Subcutaneous abdominal adipose tissue (tissue), 5 donors: ENCODE measurements around the gene HS6ST3.

ENCODE experiments used
- H3K27ac ChIP-seq: one replicate; pipeline ENCODE4 v1.7.0; 2013; ENCODE audit warnings: low read depth, mild to moderate bottlenecking, inconsistent platforms, low read length, moderate library complexity
- H3K27me3 ChIP-seq, 5 donors: one replicate each; pipeline ENCODE4 v1.7.0; 2013; ENCODE audit warnings: low read length in 5 of 5, inconsistent platforms in 1 of 5; ENCODE audit not compliant: control insufficient read depth in 5 of 5, insufficient read depth in 4 of 5
- H3K36me3 ChIP-seq, 5 donors: one replicate each; pipeline ENCODE4 v1.7.0; 2013; ENCODE audit warnings: low read length in 5 of 5; ENCODE audit not compliant: control insufficient read depth in 5 of 5, insufficient read depth in 5 of 5
- H3K4me1 ChIP-seq, 5 donors: one replicate each; pipeline ENCODE4 v1.7.0; 2013; ENCODE audit warnings: low read length in 5 of 5, mild to moderate bottlenecking in 3 of 5, moderate library complexity in 1 of 5; ENCODE audit not compliant: control insufficient read depth in 5 of 5, insufficient read depth in 5 of 5
- H3K4me3 ChIP-seq, 5 donors: one replicate each; pipeline ENCODE4 v1.7.0; 2013; ENCODE audit warnings: low read length in 5 of 5, low read depth in 1 of 5
- H3K9ac ChIP-seq, 5 donors: one replicate each; pipeline ENCODE4 v1.7.0; 2013; ENCODE audit warnings: low read length in 5 of 5, mild to moderate bottlenecking in 4 of 5, moderate library complexity in 3 of 5
- H3K9me3 ChIP-seq, 5 donors: one replicate each; pipeline ENCODE4 v1.7.0; 2013; ENCODE audit warnings: low read length in 5 of 5; ENCODE audit not compliant: control insufficient read depth in 5 of 5
- donor health status: healthy.
- donor health status: healthy.
- donor health status: healthy.
- donor health status: healthy.
- donor health status: healthy.

The HS6ST3 gene

DNA sequence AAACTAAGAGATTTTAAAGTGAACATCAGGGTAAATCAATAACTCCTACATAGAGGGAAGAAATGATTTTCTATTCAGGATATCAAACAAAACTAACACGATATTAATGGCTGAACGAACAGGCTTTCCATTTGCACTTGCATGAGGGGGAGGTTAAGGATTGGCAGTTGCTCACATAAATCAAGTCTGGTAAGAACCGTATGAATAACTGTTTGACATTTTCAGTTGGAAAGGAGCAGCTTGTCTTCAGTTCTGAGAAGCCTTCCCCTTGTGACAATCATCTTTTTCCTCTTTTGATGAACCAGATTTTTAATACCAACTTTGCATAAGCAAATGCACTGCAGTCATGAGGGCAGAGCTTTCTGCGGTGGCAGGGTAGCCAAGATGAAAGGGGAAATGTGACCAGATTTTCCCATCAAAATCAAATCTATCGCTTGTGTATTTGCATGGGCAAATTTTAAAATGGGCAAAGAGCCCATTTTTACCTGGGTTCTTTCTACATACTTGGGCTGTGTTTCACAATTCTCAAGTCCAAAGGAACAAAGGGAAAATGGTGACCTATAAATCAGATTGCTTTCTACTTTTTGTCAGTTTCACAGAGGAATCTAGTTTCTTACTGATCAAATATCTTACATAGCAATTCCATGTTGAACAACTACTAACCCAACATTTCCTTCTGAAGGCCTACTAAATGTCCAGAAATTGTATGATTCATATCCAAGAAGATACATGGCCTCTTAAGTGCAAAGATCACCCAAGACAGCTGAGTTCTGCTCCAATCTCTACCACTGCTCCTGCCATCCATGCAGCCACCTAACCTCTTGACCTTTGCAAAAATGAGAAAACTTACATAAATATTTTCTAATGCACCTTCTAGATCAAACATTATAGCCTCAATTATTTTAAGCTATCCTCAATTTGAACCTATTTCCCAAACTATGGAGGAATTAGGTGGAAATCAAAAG, 654.7 kb downstream of the HS6ST3 start:
- no peaks in the 10 kb centered on the region for H3K4me1 ChIP-seq
- no peak overlapping the region for H3K9ac ChIP-seq
- no peak overlapping the region for H3K4me3 ChIP-seq

DNA sequence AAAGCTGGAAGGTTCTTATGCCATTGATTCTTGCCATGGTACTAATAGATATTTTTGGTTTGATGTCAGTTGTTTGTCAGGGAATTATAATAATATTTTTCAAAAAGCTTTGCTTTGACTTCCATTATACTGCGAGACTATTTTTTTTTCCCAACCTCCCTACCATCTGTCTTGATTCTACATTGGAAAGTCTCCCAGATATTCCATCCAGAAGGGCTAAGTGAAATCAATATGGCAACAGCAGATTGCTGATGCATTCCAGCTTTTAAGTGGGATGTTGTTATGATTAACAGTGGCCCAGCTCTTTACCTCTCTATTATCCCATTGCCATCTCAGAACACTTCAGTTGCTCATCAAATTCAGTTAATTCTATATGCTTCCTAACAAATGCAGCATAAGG, 657.0 kb downstream of the HS6ST3 start:
- no peaks in the 10 kb centered on the region for H3K27me3 ChIP-seq
- H3K9ac ChIP-seq = no peak overlapping the region
- no peak overlapping the region for H3K27ac ChIP-seq
- H3K4me3 ChIP-seq = no peak overlapping the region
- no peaks in the 10 kb centered on the region for H3K4me1 ChIP-seq
- H3K9me3 ChIP-seq = no peaks in the 10 kb centered on the region
- H3K36me3 ChIP-seq = no peaks in the 10 kb centered on the region

More for the DNA sequence above, 654.7 kb downstream of the HS6ST3 start:
- Histone ChIP-seq H3K36me3 (no peaks in the 10 kb centered on the region), H3K27ac (no peak overlapping the region), H3K27me3 (no peaks in the 10 kb centered on the region), H3K9me3 (peaks cover 0 to 2% (median 0%) of the 10 kb centered on the region in 5 donors)

DNA sequence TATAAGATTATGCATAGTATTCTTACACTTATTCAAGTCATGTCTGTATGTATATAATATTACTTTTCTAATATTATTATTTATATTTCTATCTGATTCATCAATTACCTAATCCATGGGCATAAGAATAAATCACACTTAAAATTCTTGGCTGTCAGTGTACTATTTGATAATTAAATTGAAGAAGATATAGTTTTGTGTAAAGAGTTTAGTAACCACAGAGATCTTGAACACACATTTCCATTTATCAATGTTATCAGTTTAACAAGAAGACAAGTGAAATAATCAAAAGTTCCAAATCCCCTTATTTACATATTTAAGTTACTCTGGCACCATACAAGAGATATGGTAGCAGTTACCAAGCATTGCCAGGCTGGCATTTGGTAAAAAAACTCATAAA, 659.9 kb downstream of the HS6ST3 start:
- no peak overlapping the region for H3K27ac ChIP-seq
- H3K9ac ChIP-seq = no peak overlapping the region
- H3K36me3 ChIP-seq = no peaks in the 10 kb centered on the region
- no peaks in the 10 kb centered on the region for H3K27me3 ChIP-seq
- H3K4me1 ChIP-seq = no peaks in the 10 kb centered on the region
- no peaks in the 10 kb centered on the region for H3K9me3 ChIP-seq
- H3K4me3 ChIP-seq = no peak overlapping the region

DNA sequence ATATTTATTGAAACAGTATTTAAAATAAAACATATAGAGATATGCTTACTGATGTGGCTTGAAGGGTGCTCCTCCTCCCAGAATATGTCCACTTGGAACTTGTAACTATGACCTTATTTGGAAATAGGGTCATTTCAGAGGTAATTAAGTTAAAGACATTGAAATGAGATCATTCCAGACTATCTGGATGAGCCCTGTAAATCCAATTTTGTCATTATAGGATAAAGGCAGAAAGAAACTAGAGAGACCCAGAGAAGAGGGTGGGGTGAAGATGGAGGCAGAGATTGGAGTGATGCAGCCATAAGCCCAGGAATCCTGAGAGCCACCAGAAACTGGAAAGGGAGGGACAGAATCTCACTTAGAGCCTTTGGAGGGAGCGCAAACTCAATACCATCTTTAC, 661.2 kb downstream of the HS6ST3 start:
- no peak overlapping the region for H3K9ac ChIP-seq

DNA sequence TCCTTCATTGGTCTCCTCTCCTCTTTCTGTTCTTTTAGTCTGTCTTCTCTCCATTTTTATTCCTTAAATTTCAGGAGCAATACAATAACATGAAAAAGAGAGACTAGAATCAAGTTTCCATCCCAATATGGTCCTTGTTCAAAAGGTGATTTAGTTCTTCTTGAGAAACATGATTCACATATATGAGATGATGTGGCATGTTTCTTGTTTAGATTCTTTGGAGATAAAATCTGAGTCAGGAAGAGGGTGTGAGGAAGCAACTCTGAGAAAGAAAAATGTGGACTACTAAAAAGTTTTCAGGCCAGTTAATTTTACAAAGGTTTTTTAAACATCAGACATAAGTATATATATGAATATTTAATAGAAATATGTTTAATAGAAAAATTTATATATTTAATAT, 673.0 kb downstream of the HS6ST3 start:
- Histone ChIP-seq H3K27ac (no peak overlapping the region), H3K4me3 (no peak overlapping the region), H3K27me3 (no peaks in the 10 kb centered on the region), H3K9ac (no peak overlapping the region), H3K36me3 (no peaks in the 10 kb centered on the region), H3K4me1 (no peaks in the 10 kb centered on the region), H3K9me3 (no peaks in the 10 kb centered on the region)

More for the DNA sequence above, 661.2 kb downstream of the HS6ST3 start:
- H3K4me1 ChIP-seq = no peaks in the 10 kb centered on the region
- no peak overlapping the region for H3K27ac ChIP-seq
- no peaks in the 10 kb centered on the region for H3K27me3 ChIP-seq
- H3K4me3 ChIP-seq = no peak overlapping the region
- H3K36me3 ChIP-seq = no peaks in the 10 kb centered on the region
- H3K9me3 ChIP-seq = peaks cover 0 to 4% (median 3%) of the 10 kb centered on the region in 5 donors

DNA sequence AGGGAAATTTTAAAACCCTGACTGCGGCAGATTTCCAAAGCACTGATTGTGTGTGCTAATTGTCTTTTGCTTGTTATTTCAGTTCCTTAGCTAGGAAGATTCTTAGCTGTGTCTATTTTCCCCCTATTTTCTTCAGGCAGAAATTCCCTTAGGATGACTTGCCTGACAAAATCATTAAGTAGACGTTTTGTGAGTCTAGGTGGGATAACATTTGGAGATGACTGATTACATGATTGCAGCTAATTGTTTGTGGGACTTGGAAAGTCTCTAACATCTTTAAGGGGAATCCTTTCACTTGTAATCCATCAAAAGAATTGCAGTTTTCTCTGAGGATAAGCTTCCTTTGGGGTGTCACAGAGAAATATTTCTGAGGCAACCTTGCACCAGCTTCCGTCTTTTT, 676.4 kb downstream of the HS6ST3 start:
- peaks cover 0 to under 1% (median 0%) of the 10 kb centered on the region in 5 donors for H3K4me1 ChIP-seq
- no peak overlapping the region for H3K9ac ChIP-seq
- no peaks in the 10 kb centered on the region for H3K9me3 ChIP-seq
- H3K27me3 ChIP-seq = no peaks in the 10 kb centered on the region
- H3K27ac ChIP-seq = no peak overlapping the region
- H3K4me3 ChIP-seq = no peak overlapping the region
- no peaks in the 10 kb centered on the region for H3K36me3 ChIP-seq

DNA sequence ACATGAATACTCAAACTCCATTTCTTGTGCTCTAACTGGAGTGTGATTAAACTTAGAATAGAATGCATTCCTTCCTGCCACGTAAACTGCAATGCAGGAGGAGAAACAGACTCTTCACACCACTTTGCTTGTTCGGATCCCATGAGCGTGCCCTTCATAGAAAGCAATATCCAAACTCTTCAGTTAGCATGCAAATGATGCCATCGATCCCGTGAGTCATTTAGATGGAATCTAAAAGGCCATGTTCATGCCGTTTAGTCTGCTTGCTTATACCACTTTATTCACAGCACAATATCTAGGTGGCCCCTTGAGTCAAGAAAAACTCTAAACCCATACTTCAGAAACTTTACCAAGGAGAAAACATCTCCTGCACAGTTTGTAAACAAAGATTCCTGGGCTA, 678.6 kb downstream of the HS6ST3 start:
- no peaks in the 10 kb centered on the region for H3K9me3 ChIP-seq
- peaks cover 0 to 9% (median 0%) of the 10 kb centered on the region in 5 donors for H3K4me1 ChIP-seq
- H3K9ac ChIP-seq = no peak overlapping the region
- H3K27ac ChIP-seq = no peak overlapping the region
- H3K4me3 ChIP-seq = no peak overlapping the region
- H3K36me3 ChIP-seq = no peaks in the 10 kb centered on the region
- no peaks in the 10 kb centered on the region for H3K27me3 ChIP-seq

DNA sequence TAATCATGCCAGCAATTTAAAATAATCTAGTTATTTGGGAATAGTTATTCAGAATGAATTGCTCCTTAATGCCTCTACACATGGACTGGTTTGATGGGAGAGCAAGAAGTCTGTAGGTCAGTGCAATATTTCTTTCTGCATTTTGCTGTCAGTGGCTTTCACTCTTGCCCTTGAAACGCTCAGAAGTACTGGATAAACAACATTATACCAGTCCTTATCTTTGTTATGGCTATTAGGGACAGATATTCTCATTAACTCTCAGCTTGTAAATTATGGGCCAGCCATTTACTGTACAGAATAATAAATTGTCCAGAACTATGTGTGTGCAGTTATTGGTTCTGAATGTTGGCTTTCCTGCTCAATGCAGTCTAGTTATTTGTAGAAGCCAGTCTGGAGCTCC, 680.0 kb downstream of the HS6ST3 start:
- Histone ChIP-seq H3K36me3 (no peaks in the 10 kb centered on the region), H3K27ac (no peak overlapping the region), H3K4me3 (no peak overlapping the region), H3K9ac (no peak overlapping the region), H3K4me1 (peaks cover 0 to 9% (median 0%) of the 10 kb centered on the region in 5 donors), H3K27me3 (no peaks in the 10 kb centered on the region), H3K9me3 (no peaks in the 10 kb centered on the region)

DNA sequence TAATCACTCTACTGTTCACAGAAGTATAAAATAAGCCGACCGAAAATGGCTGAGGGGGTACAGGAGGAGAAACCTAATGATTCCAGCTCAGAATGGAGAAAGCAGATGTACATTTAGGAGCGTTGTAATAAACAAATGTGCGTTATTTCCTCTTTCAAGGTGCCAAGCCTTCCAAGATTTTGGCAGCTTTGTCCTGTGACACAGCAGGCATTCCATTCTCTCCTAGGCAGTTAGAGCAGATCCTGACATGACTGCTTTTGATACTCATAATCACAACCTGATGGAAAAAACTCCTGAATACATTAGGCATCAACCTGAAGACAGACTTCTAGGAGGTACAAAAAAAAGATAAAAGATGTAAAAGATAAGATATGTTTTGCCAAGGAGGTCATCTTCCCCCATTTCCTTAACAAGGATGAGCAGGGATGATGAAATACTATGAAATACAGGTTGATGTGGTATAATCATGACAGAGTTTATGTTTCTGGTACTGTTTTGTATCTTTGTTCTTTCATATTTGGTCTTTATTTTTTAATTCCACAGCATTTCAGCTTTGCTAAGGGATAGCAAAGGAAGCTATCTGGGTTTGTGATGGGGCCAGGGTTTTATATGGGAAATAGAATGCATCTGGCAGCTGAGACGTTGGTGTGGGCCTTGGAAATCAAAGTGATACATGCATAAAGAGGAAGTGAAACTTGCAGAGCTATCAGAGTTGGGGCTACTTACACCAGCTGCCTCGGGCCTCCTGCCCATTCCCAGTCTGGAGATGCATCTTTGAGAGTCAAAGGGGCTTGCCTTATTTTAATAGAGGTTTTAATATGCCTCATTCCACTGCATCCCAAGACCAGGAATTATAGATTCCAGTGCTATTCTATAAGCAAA, 681.8 kb downstream of the HS6ST3 start:
- Histone ChIP-seq H3K4me3 (no peak overlapping the region), H3K27ac (no peak overlapping the region), H3K36me3 (no peaks in the 10 kb centered on the region), H3K9me3 (no peaks in the 10 kb centered on the region), H3K4me1 (peaks cover 0 to 9% (median 0%) of the 10 kb centered on the region in 5 donors), H3K9ac (no peak overlapping the region), H3K27me3 (no peaks in the 10 kb centered on the region)

DNA sequence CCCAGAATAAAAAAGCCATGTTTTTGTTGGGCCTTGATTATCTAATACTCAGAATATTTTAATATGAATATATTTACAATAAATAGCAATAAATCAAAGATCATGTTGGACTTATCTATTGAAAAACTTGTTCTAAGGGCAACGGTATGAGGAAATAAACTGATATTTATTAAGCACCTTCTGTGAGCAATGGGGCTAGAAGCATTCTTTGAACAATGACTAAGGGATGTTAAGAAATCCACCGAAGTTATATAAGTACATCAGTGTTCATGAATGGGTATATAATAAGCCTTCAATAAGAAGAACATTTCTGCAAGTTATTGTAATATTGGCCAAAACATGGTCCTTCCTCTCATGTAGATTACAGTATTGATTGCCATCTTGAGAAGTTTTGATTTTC, 682.5 kb downstream of the HS6ST3 start:
- Histone ChIP-seq H3K27me3 (no peaks in the 10 kb centered on the region), H3K36me3 (no peaks in the 10 kb centered on the region), H3K9ac (no peak overlapping the region), H3K4me1 (peaks cover 0 to 9% (median 0%) of the 10 kb centered on the region in 5 donors), H3K4me3 (no peak overlapping the region), H3K9me3 (no peaks in the 10 kb centered on the region), H3K27ac (no peak overlapping the region)
